ENCODE results near the gene ACTR8.

Gene ACTR8

DNA sequence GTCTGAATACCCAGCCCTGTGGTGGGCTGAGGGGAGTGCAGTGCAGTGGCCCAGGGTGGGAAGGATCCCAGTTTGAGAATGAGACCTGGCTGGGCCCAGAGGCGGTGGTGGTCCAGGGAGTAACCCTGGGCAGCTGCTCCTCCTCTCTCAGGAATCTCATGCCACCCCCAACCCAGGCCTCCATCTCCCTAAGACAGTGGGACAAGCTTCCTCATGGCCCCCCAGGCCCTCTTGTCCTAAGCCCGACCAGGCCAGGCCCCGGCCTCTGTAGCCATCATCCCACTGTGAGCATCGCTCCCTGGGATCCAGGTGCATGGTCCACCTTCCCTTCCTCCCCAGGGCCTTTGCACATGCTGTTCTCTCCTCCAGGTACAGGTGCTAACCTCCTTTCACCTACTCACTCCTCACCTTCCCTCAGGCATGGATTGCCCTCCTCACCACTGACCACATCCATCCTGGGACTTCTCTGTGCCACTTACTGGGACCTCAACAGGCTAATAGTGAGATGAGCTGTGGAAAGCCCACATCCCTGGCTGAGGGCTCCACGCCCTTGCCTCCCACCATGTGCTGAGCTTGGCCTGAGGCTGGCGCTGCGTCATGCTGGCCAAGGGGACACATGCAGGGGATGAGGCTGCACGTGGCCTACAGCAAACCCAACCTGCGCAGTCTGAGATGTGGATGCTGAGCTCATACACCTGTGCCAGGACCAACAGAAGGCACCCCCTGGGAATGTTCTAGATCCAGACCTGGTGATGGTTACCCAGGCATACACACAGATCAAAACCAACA, 45.7 kb downstream of the ACTR8 start:
- no peak for DNase-seq (ENCODE audit: low read depth in 2 of 2)

- no peak for DNase-seq (ENCODE audit: low read depth in 2 of 2)
Observed at GRCh38 chr3:53835257-53835656, 46.7 kb downstream of the ACTR8 start.

DNA sequence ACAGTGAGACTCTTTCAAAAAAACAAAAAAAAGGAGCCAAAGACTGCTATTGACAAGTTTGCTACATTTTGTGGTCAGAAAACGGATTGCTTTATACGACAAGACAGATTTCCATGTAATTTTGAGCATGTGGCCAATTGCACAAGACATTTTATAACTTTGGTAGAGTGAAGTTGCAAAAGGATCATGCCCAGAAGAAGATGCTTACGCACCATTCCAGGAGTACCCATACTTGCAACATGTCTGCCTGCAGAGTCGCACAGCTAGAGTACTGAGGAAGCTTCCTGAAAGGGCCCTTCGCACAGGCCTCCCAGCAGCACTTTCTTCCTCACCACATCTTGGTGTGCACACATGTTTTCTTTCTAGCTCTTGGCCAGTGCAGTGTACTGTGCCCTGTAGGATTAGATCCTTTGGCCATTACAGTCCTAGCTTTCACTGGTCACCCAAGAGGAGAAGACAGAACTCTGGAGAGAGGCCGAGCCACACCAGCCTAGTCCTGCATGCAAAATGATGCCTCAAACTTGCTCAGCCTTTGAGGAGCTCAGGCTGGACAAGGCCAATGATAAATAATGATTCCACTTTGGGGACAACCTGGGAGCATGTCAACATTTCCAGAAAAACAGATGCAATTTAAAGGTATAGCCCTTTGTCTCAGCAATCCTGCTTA, 47.4 kb downstream of the ACTR8 start:
- no peak for DNase-seq (ENCODE audit: low read depth in 2 of 2)

DNA sequence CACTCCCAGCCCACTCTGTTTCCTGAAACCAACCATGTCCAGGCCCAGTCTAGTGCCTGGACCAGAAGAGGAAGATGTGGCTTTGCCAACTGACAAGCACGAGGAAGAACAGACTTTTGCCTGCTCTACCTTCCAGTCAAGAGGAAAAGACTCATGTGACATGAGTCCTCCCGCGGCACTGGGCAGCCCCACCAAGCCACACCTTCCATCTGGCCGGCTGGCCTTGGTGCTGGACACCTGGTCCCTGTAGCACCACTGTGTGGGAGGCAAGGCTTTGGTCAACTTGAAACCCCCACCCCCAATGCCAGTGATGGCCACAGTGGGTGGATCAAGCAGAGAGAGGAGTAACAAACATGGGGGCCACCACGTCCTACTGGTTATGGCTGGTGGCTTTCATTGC, 48.3 kb downstream of the ACTR8 start:
- no peak for DNase-seq (ENCODE audit: low read depth in 2 of 2)

DNA sequence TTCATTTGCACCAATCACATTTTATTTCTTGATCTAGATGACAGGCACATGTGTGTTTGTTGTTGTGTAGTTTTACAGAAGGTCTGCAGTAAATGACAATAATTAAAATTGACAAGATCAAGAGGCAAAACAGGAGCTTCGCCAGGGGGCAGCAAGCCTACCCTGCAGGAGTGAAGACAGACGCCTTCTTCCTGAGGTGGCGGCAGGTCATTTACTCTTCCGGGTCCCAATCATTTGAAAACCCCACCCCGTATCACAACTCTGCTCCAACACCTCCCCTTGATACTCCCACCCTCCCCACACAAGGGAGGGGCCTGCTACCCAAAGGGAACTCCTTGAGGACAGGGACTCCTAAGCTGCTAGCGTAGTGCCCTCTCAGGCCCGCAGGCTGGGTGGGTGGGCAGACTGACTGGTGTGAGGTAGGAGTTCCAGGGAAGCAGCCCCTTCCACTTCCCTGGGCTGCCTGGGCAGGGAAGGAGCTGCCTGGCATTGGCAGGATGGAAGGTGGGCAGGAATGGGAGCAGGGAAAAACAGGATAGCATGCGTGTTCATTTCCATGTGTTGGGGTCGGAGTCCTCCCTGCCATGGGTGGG, 48.8 kb downstream of the ACTR8 start:
- no peak for DNase-seq (ENCODE audit: low read depth in 2 of 2)

GRCh38 chr3:53830944-53831343, 51.0 kb downstream of the ACTR8 start:
- DNase-seq (ENCODE audit: low read depth in 2 of 2), result no peak

DNA sequence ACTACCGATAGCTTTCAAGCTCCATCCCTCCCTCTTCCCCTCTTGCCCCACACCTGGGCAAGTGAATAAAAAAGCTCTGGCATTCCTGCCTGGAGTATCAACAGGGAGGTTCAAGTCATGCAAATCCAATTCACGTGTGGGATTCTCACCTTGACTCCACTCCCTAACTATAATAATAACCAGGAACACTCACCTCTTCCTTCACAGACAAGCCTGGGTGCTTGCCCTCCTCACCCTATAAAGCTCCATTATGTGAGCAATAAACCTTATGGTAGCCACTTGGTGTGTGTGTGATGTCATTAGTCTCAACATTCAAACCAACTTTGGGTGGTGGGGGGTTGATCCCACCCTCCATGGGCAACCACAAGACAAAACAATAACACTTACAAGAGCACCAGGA, 52.3 kb downstream of the ACTR8 start:
- no peak for DNase-seq (ENCODE audit: low read depth in 2 of 2)

DNA sequence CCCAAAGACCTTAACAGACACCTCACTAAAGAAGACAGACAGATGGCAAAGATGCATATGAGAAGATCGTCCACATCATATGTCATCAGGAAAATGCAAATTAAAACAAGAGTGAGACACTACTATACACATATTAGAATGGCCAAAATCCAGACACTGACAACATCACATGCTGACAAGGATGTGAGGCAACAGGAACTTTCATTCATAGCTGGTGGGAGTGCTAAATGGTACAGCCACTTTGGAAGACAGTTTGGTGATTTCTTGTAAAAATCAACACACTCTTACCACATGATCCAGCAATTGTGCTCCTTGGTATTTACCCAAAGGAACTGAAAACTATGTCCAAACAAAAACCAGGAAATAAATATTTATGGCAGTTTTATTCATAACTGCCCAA, 53.4 kb downstream of the ACTR8 start:
- DNase-seq (ENCODE audit: low read depth in 2 of 2), result no peak

GRCh38 chr3:53826048-53826447, 55.9 kb downstream of the ACTR8 start:
- DNase-seq (ENCODE audit: low read depth in 2 of 2), result no peak

GRCh38 chr3:53824795-53825194, 57.2 kb downstream of the ACTR8 start:
- no peak for DNase-seq (ENCODE audit: low read depth in 2 of 2)

- no peak for DNase-seq (ENCODE audit: low read depth in 2 of 2)
Observed at GRCh38 chr3:53823956-53824657, 57.8 kb downstream of the ACTR8 start.

DNA sequence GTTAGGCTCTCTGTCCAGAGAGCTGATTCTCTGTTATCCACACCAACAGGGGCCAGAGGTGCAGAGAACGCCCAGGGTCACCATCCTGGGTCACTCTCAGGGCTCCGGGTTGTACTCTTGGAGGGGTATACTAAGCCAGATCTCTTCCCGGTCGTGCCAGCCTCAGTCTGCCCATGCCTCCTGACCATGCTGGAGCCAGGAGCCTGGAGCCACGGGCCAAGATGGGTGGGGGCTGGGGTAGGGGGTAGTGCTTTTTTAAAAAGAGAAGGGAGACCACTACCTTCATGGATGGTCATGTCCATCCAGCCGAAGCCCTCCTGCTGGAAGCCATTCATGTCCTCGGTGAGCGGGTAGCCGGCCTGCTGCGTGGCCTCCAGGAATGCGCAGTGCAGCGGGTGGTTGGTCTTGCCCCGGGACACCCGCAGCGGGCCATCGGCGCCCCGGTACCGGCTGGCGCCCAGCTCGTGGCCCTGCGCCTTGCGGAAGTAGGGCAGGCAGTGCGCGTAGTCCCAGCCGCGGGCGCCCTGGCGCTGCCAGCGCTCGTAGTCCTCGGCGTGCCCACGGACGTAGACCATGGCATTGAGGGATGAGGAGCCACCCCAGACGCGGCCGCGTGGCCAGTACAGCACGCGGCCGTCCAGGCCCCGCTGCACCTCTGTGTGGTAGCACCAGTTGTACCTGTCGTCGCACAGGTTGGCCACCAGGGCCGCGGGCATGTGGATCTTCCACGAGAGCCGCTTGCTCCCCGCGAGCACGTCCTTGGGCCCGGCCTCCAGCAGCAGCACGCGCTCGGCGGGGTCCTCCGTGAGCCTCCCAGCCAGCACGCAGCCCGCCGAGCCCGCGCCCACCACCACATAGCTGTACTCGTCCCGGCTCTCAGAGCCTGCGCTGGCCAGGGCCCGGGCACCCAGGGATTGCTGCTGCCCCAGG, 58.7 kb downstream of the ACTR8 start:
- DNase-seq (ENCODE audit: low read depth in 2 of 2), result no peak

DNA sequence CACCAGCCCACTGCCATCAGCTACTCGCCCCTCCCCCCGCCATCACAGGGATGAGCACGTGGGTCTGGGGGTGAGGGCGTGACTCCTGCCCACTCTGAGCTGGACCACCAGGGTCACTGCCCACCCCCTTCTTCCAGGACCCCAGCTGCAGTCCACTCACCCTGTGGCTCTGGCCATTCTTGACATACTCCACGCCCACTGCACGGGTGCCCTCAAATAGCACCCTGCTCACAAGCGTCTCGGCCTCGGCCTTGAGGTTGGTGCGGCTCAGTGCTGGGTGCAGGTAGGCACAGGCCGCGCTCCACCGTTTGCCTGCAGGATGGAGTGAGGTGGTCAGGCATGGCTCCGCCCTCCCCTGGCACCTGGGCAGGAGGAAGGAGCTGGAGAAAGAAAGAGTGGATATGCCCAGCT, 59.6 kb downstream of the ACTR8 start:
- DNase-seq (ENCODE audit: low read depth in 2 of 2), result no peak

DNA sequence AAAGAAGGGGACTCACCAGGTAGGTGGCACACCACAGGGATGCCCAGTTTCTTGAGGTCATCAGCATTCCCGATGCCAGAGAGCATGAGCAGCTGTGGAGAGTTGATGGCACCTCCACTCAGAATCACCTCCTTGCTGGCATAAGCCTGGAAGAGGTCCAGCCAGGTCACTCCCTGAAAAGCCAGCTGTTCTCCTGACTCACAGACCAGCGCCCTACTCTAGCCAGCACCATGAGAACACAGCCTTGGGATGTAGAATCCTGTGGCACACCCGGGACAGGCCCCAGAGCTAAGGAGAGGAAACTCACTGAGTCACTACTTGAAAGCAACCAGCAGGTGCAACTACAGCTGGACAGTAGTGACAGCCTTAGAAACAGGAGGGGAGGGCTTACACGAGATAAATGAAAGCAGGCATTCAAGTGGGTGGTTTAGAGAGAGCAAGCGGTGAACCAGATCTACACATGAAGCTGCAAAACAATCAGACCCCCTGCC, 60.3 kb downstream of the ACTR8 start:
- no peak for DNase-seq (ENCODE audit: low read depth in 2 of 2)

GRCh38 chr3:53820756-53821580, 61.0 kb downstream of the ACTR8 start:
- DNase-seq (ENCODE audit: low read depth in 2 of 2), result no peak

DNA sequence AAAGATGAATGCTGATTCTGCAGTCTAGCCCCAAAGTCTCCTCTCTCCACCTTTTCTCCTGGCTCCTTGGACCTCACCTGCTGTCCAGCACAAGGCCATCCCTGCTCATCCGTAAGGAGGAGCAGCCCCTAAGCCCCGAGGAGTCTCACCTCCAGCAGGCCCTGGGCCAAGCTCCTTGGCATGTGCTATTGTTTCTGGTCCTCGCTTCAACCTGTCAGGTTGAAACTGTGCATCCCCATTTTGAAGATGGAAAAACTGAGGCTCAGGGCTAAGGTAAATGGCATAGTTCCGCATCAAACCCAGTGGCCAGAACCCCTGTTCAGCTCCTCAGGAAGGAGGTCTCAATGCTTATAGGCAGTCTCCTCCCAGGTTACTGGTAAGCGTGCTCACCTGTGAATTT, 61.9 kb downstream of the ACTR8 start:
- DNase-seq (ENCODE audit: low read depth in 2 of 2), result no peak

GRCh38 chr3:53819163-53819868, 62.6 kb downstream of the ACTR8 start:
- no peak for DNase-seq (ENCODE audit: low read depth in 2 of 2)

GRCh38 chr3:53818221-53819162, 63.5 kb downstream of the ACTR8 start:
- DNase-seq (ENCODE audit: low read depth in 2 of 2), result no peak

DNA sequence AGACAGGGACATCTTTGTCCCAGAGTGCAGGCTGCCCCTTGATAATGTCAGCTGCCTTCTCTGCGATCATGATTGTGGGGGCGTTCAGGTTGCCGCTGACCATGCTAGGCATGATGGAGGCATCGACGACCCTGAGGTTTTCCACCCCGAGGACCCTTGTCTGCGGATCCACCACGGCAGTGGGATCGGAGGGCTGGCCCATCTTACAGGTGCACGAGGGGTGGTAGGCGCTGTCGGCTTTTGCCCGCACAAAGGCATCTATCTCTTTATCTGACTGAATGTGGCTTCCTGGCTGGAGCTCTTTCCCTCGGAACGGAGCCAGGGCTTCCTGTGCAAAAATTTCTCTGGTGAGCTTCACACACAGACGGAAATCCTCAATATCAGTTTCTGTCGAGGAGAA, 64.1 kb downstream of the ACTR8 start:
- DNase-seq (ENCODE audit: low read depth in 2 of 2), result no peak
